ENCODE data around the gene VPS51. TPM values are rescaled to one million over a fixed set of nuclear protein-coding genes. Genes with fewer than 3 reads are reported as not detected.

The VPS51 gene
- total and polyA plus RNA-seq, 2 of the 13 experiments (the other 11 are each of a cell fraction or from before 2014, with no cell fraction given): 76.3 to 90.6 TPM

DNA sequence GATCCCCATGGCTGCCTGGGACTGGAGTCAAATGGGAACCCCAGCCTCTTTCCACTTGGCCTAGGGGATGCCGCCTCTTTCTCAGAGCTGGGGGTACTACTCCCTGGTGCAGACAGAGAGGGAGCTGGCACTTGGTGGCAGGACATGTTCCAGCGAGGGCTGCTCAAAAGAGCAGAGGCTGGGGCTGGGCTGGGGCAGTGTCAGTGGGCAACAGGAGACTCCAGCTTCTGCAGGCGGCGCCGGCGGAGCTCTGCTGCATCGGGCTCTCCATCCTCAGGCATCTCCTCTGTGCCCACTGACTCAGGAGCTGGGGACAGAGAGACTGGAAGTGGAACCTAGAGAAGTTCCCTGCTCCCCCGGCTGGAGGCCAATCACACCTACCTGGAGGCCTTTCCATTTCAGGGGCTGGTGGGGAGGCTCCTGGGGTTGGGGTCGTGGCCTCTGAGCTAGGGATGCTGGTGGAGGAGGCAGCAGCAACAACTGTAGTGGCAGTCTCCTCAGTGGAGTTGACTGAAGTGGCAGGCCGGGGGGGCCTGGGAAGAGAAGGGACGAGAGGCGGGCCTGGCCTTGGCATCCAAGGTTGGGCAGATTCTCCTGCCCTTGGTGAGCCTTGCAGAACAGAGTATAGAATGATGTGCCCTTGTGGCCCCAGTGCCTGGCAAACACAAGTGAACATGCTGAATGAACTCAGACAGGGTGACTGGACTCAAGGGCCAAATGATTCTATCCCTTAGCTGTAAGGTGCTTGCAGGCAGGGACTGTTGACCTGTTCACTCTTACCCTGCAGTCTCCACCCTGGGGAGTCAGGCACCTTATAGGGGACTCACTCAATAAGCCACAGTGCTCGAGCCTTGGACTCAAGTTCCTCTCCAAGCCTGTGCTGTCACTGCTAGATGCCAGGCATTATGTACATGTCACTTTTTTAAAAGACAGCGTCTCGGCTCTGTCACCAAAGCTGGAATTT is 32.5 kb downstream of the VPS51 start (continued):
- TF ChIP-seq, protein P1, sequence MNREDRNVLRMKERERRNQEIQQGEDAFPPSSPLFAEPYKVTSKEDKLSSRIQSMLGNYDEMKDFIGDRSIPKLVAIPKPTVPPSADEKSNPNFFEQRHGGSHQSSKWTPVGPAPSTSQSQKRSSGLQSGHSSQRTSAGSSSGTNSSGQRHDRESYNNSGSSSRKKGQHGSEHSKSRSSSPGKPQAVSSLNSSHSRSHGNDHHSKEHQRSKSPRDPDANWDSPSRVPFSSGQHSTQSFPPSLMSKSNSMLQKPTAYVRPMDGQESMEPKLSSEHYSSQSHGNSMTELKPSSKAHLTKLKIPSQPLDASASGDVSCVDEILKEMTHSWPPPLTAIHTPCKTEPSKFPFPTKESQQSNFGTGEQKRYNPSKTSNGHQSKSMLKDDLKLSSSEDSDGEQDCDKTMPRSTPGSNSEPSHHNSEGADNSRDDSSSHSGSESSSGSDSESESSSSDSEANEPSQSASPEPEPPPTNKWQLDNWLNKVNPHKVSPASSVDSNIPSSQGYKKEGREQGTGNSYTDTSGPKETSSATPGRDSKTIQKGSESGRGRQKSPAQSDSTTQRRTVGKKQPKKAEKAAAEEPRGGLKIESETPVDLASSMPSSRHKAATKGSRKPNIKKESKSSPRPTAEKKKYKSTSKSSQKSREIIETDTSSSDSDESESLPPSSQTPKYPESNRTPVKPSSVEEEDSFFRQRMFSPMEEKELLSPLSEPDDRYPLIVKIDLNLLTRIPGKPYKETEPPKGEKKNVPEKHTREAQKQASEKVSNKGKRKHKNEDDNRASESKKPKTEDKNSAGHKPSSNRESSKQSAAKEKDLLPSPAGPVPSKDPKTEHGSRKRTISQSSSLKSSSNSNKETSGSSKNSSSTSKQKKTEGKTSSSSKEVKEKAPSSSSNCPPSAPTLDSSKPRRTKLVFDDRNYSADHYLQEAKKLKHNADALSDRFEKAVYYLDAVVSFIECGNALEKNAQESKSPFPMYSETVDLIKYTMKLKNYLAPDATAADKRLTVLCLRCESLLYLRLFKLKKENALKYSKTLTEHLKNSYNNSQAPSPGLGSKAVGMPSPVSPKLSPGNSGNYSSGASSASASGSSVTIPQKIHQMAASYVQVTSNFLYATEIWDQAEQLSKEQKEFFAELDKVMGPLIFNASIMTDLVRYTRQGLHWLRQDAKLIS (CRISPR knock-in tag; IDR thresholded peaks at IDR 0.05): no peak
- TF ChIP-seq NFYB (CRISPR knock-in tag; IDR thresholded peaks at IDR 0.05) (no peak), SNRNP70 (IDR thresholded peaks at IDR 0.05; ENCODE audit: low read depth, low read length) (no peak), KDM2A (CRISPR knock-in tag; IDR thresholded peaks at IDR 0.05; ENCODE audit: borderline replicate concordance, low read depth) (no peak), POLR2AphosphoS2 (IDR thresholded peaks at IDR 0.05; ENCODE audit: low read depth, low read length) (no peak), RBM22 (optimal IDR thresholded peaks at IDR 0.05; ENCODE audit: low read length) (peak; percentile 41), ZNF775 (CRISPR knock-in tag; IDR thresholded peaks at IDR 0.05; ENCODE audit: borderline replicate concordance) (no peak), ZNF354B (CRISPR knock-in tag; IDR thresholded peaks at IDR 0.05) (no peak), SIN3B (IDR thresholded peaks at IDR 0.05; ENCODE audit: low read length) (no peak), CCDC6 (CRISPR knock-in tag; IDR thresholded peaks at IDR 0.05) (no peak), KMT2B (CRISPR knock-in tag; IDR thresholded peaks at IDR 0.05) (no peak)
- TF ChIP-seq, protein P2, sequence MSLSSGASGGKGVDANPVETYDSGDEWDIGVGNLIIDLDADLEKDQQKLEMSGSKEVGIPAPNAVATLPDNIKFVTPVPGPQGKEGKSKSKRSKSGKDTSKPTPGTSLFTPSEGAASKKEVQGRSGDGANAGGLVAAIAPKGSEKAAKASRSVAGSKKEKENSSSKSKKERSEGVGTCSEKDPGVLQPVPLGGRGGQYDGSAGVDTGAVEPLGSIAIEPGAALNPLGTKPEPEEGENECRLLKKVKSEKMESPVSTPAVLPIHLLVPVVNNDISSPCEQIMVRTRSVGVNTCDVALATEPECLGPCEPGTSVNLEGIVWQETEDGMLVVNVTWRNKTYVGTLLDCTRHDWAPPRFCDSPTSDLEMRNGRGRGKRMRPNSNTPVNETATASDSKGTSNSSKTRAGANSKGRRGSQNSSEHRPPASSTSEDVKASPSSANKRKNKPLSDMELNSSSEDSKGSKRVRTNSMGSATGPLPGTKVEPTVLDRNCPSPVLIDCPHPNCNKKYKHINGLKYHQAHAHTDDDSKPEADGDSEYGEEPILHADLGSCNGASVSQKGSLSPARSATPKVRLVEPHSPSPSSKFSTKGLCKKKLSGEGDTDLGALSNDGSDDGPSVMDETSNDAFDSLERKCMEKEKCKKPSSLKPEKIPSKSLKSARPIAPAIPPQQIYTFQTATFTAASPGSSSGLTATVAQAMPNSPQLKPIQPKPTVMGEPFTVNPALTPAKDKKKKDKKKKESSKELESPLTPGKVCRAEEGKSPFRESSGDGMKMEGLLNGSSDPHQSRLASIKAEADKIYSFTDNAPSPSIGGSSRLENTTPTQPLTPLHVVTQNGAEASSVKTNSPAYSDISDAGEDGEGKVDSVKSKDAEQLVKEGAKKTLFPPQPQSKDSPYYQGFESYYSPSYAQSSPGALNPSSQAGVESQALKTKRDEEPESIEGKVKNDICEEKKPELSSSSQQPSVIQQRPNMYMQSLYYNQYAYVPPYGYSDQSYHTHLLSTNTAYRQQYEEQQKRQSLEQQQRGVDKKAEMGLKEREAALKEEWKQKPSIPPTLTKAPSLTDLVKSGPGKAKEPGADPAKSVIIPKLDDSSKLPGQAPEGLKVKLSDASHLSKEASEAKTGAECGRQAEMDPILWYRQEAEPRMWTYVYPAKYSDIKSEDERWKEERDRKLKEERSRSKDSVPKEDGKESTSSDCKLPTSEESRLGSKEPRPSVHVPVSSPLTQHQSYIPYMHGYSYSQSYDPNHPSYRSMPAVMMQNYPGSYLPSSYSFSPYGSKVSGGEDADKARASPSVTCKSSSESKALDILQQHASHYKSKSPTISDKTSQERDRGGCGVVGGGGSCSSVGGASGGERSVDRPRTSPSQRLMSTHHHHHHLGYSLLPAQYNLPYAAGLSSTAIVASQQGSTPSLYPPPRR (CRISPR knock-in tag; IDR thresholded peaks at IDR 0.05; ENCODE audit: borderline replicate concordance): no peak
- TF ChIP-seq, protein P3, sequence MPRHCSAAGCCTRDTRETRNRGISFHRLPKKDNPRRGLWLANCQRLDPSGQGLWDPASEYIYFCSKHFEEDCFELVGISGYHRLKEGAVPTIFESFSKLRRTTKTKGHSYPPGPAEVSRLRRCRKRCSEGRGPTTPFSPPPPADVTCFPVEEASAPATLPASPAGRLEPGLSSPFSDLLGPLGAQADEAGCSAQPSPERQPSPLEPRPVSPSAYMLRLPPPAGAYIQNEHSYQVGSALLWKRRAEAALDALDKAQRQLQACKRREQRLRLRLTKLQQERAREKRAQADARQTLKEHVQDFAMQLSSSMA (CRISPR knock-in tag; IDR thresholded peaks at IDR 0.05): no peak
- TF ChIP-seq, protein P4, sequence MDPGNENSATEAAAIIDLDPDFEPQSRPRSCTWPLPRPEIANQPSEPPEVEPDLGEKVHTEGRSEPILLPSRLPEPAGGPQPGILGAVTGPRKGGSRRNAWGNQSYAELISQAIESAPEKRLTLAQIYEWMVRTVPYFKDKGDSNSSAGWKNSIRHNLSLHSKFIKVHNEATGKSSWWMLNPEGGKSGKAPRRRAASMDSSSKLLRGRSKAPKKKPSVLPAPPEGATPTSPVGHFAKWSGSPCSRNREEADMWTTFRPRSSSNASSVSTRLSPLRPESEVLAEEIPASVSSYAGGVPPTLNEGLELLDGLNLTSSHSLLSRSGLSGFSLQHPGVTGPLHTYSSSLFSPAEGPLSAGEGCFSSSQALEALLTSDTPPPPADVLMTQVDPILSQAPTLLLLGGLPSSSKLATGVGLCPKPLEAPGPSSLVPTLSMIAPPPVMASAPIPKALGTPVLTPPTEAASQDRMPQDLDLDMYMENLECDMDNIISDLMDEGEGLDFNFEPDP (CRISPR knock-in tag; conservative IDR thresholded peaks at IDR 0.05): no peak
- TF ChIP-seq, protein P5, sequence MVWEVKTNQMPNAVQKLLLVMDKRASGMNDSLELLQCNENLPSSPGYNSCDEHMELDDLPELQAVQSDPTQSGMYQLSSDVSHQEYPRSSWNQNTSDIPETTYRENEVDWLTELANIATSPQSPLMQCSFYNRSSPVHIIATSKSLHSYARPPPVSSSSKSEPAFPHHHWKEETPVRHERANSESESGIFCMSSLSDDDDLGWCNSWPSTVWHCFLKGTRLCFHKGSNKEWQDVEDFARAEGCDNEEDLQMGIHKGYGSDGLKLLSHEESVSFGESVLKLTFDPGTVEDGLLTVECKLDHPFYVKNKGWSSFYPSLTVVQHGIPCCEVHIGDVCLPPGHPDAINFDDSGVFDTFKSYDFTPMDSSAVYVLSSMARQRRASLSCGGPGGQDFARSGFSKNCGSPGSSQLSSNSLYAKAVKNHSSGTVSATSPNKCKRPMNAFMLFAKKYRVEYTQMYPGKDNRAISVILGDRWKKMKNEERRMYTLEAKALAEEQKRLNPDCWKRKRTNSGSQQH (CRISPR knock-in tag; IDR thresholded peaks at IDR 0.05; ENCODE audit: low read depth): no peak
